PC-9 (cell line): ENCODE measurements around the gene PDE4B. TPM values are rescaled to one million over a fixed set of nuclear protein-coding genes. Genes with fewer than 3 reads are reported as not detected.

ENCODE experiments used
- BruUV-seq: library from RNA; stranded (reverse); fragments of 400-500 nt; replicated peaks from 2 replicates; lab custom pipeline; 2021; lab: Mats Ljungman, UMichigan
- CTCF ChIA-PET: fragments of 300-600 bp; sonication (Branson Sonifier 250); formaldehyde crosslinking; loops from one replicate; lab custom pipeline; 2022; ENCODE audit warnings: antibody characterized with exemption; lab: Charles Lee
- POLR2A ChIA-PET: fragments of 300-600 bp; sonication (Branson Sonifier 250); formaldehyde crosslinking; loops from one replicate; lab custom pipeline; 2022; ENCODE audit warnings: antibody characterized with exemption; ENCODE audit not compliant: unreplicated experiment; lab: Charles Lee
- DNase-seq, 2 experiments: peaks; one replicate each; pipeline versions ENCODE4 v3.0.0 to v3.0.0-alpha.2; 2015 to 2022; ENCODE audit warnings: mixed read lengths in 1 of 2
- H2AFZ ChIP-seq: fragments of 200-600 bp; sonication (generic); 2 replicates; pipeline ENCODE4 v1.8.1; 2017; ENCODE audit warnings: antibody characterized with exemption
- H3F3A ChIP-seq: fragments of 200-600 bp; sonication (generic); 2 replicates; pipeline ENCODE4 v1.8.1; 2017; ENCODE audit warnings: antibody characterized with exemption, mild to moderate bottlenecking, low read depth; ENCODE audit not compliant: insufficient read depth
- H3K27ac ChIP-seq: fragments of 200-600 bp; sonication (generic); 2 replicates; pipeline ENCODE4 v1.6.1; 2016; ENCODE audit warnings: mixed run types
- H3K27me3 ChIP-seq: fragments of 200-600 bp; sonication (generic); 2 replicates; pipeline ENCODE4 v1.6.1; 2016; ENCODE audit warnings: low read depth, mixed run types; ENCODE audit not compliant: insufficient read depth
- H3K36me3 ChIP-seq: fragments of 200-600 bp; sonication (generic); 2 replicates; pipeline ENCODE4 v1.6.1; 2016; ENCODE audit warnings: low read depth, mixed run types
- H3K4me1 ChIP-seq: fragments of 200-600 bp; sonication (generic); replicated peaks from 2 replicates; pipeline ENCODE4 v1.6.1; 2016; ENCODE audit warnings: mixed run types; ENCODE audit not compliant: insufficient read depth
- H3K4me2 ChIP-seq: fragments of 200-600 bp; sonication (generic); 2 replicates; pipeline ENCODE4 v1.6.1; 2017; ENCODE audit warnings: mixed run types
- H3K4me3 ChIP-seq: fragments of 200-600 bp; sonication (generic); 2 replicates; pipeline ENCODE4 v1.6.1; 2016; ENCODE audit warnings: mixed run types
- H3K79me2 ChIP-seq: fragments of 200-600 bp; sonication (generic); 2 replicates; pipeline ENCODE4 v1.6.1; 2017; ENCODE audit warnings: low read depth, mixed run types
- H3K9me2 ChIP-seq: fragments of 200-600 bp; sonication (generic); 2 replicates; pipeline ENCODE4 v1.8.1; 2017; ENCODE audit warnings: mild to moderate bottlenecking; ENCODE audit not compliant: insufficient read depth
- H3K9me3 ChIP-seq: fragments of 200-600 bp; sonication (generic); 2 replicates; pipeline ENCODE4 v1.8.1; 2016; ENCODE audit warnings: low read depth; ENCODE audit not compliant: insufficient read depth
- H4K20me1 ChIP-seq: fragments of 200-600 bp; sonication (generic); 2 replicates; pipeline ENCODE4 v1.8.1; 2017; ENCODE audit not compliant: insufficient read depth
- EZH2 ChIP-seq: fragments of 200-600 bp; sonication (generic); IDR thresholded peaks from 2 replicates; pipeline ENCODE4 v1.8.0; 2017; ENCODE audit warnings: antibody characterized with exemption, low read depth
- intact Hi-C: fragments of 100-400 bp; cut with micrococcal nuclease; formaldehyde crosslinking; loops from one replicate; pipeline ENCODE4 v1.10.0; 2022; ENCODE audit not compliant: unreplicated experiment
- total RNA-seq: library from RNA; stranded (reverse); gene quantifications from 2 replicates; pipeline ENCODE4 v1.2.3, GENCODE V29; 2021
- TF ChIP-seq, protein P1 (sequence below): fragments of 200-600 bp; sonication (generic); conservative IDR thresholded peaks from 2 replicates; pipeline ENCODE4 v1.6.1; 2017; ENCODE audit warnings: mixed run types, antibody characterized with exemption, mild to moderate bottlenecking, moderate library complexity

Gene PDE4B
- total RNA-seq, 1 experiment from 2014 or later = 1.3 TPM

- intact Hi-C loops = no loop called here
- no peak overlapping the region for H2AFZ ChIP-seq
- ChIA-PET POLR2A (no interaction called here), CTCF (no interaction called here)
- no peaks in the 10 kb centered on the region for H3K4me1 ChIP-seq
- no peak overlapping the region for H3K27ac ChIP-seq
- H3F3A ChIP-seq = no peaks in the 10 kb centered on the region
- TF ChIP-seq EZH2 = no peak
- TF ChIP-seq, protein P1, sequence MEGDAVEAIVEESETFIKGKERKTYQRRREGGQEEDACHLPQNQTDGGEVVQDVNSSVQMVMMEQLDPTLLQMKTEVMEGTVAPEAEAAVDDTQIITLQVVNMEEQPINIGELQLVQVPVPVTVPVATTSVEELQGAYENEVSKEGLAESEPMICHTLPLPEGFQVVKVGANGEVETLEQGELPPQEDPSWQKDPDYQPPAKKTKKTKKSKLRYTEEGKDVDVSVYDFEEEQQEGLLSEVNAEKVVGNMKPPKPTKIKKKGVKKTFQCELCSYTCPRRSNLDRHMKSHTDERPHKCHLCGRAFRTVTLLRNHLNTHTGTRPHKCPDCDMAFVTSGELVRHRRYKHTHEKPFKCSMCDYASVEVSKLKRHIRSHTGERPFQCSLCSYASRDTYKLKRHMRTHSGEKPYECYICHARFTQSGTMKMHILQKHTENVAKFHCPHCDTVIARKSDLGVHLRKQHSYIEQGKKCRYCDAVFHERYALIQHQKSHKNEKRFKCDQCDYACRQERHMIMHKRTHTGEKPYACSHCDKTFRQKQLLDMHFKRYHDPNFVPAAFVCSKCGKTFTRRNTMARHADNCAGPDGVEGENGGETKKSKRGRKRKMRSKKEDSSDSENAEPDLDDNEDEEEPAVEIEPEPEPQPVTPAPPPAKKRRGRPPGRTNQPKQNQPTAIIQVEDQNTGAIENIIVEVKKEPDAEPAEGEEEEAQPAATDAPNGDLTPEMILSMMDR = no peak
- no peak for DNase-seq
- H4K20me1 ChIP-seq = no peaks in the 10 kb centered on the region
- H3K36me3 ChIP-seq = no peaks in the 10 kb centered on the region
- no peak overlapping the region for H3K4me2 ChIP-seq
- H3K4me3 ChIP-seq = no peak overlapping the region
- H3K79me2 ChIP-seq = no peaks in the 10 kb centered on the region
- no peaks in the 10 kb centered on the region for H3K27me3 ChIP-seq
- no peaks in the 10 kb centered on the region for H3K9me3 ChIP-seq
- no TSS peak for BruUV-seq
- no peaks in the 10 kb centered on the region for H3K9me2 ChIP-seq
These were observed 581.5 kb downstream of the PDE4B start for GRCh38 chr1:66374148-66374547.

DNA sequence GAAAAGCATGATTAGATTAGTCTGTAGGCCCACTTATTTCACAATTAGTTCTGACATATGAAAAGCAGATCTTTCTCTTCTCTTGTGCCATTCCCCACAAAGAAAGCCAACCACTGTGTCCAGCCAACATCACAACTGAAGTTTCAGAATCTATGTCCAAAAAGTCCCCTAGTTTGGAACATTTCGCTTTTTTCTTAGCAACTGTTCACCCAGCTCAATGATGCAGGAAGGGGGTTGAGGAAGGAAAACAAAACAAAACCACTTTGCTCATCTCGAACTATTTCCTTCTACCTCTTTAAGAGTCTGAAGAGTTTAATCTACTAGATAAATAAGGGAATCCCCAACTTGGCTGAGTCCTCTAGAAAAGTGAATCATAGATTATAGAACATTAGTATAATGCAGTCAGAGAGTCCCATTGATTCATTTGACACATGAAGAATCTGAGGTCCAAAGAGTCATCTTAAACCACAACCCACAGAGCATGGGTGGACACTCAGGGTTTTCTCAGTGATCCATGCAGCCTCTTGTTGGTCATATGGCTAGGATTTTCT, 581.9 kb downstream of the PDE4B start:
- no peaks in the 10 kb centered on the region for H3K36me3 ChIP-seq
- H3K9me2 ChIP-seq = no peaks in the 10 kb centered on the region
- BruUV-seq = no TSS peak
- no peaks in the 10 kb centered on the region for H3K27me3 ChIP-seq
- H3K79me2 ChIP-seq = no peaks in the 10 kb centered on the region
- no peaks in the 10 kb centered on the region for H3F3A ChIP-seq
- CTCF ChIA-PET = interaction anchor here (0.6 kb wide), 1 partner anchor 12 kb away, joined by 3 read pairs; no protein-coding TSS in a partner anchor
- H3K9me3 ChIP-seq = no peaks in the 10 kb centered on the region
- intact Hi-C loops = no loop called here
- no peaks in the 10 kb centered on the region for H4K20me1 ChIP-seq
- no peak overlapping the region for H2AFZ ChIP-seq
- DNase-seq = no peak
- no peak overlapping the region for H3K4me2 ChIP-seq
- TF ChIP-seq, protein P1 = no peak
- no peak for TF ChIP-seq EZH2
- H3K27ac ChIP-seq = no peak overlapping the region
- POLR2A ChIA-PET = no interaction called here
- H3K4me1 ChIP-seq = no peaks in the 10 kb centered on the region
- H3K4me3 ChIP-seq = no peak overlapping the region

GRCh38 chr1:66375125-66375524, 582.4 kb downstream of the PDE4B start:
- Histone ChIP-seq H3K4me1 (no peaks in the 10 kb centered on the region), H3K27ac (no peak overlapping the region), H2AFZ (no peak overlapping the region), H3K79me2 (no peaks in the 10 kb centered on the region), H3K4me2 (no peak overlapping the region), H3K36me3 (no peaks in the 10 kb centered on the region), H3F3A (no peaks in the 10 kb centered on the region), H3K9me2 (no peaks in the 10 kb centered on the region), H3K9me3 (no peaks in the 10 kb centered on the region), H3K27me3 (no peaks in the 10 kb centered on the region), H3K4me3 (no peak overlapping the region), H4K20me1 (no peaks in the 10 kb centered on the region)
- intact Hi-C loops = no loop called here
- no TSS peak for BruUV-seq
- TF ChIP-seq, protein P1 = no peak
- no peak for TF ChIP-seq EZH2
- no peak for DNase-seq
- POLR2A ChIA-PET = no interaction called here
- CTCF ChIA-PET = interaction anchor here (0.6 kb wide), 1 partner anchor 12 kb away, joined by 3 read pairs; no protein-coding TSS in a partner anchor
